Measurements from ENCODE around the gene DCAF5. TPM values are rescaled to one million over a fixed set of nuclear protein-coding genes. Genes with fewer than 3 reads are reported as not detected.

DCAF5 gene
- total RNA-seq, 2 donors from 2014 or later: 20.5 to 25.4 TPM

- no peaks in the 10 kb centered on the region for H3K4me1 ChIP-seq
- H3K27ac ChIP-seq: no peak overlapping the region
- H3K9me3 ChIP-seq: no peaks in the 10 kb centered on the region
- DNase-seq: no peak
- ATAC-seq: no peak
- no peaks in the 10 kb centered on the region for H3K36me3 ChIP-seq (replicated peaks in 1 of 2; ENCODE audit: insufficient read depth in 1 of 2, low read depth in 2 of 2)
- 84 to 86% methylated on average over 2 to 3 of the region's 4 CpGs for WGBS, 2 donors
- intact Hi-C loops (cut with DNase I): no loop called here
- no peak for TF ChIP-seq POLR2A (IDR thresholded peaks at IDR 0.05)
- no peak for TF ChIP-seq CTCF (IDR thresholded peaks at IDR 0.05)
- no peaks in the 10 kb centered on the region for H3K27me3 ChIP-seq
- H3K4me3 ChIP-seq: no peak overlapping the region
Measured at GRCh38 chr14:69017706-69018105, 135.2 kb downstream of the DCAF5 start.

- no peaks in the 10 kb centered on the region for H3K36me3 ChIP-seq (replicated peaks in 1 of 2; ENCODE audit: insufficient read depth in 1 of 2, low read depth in 2 of 2)
- H3K27me3 ChIP-seq: no peaks in the 10 kb centered on the region
- H3K9me3 ChIP-seq: no peaks in the 10 kb centered on the region
- H3K4me3 ChIP-seq: no peak overlapping the region
- no peak for ATAC-seq
- H3K27ac ChIP-seq: no peak overlapping the region
- no peak for TF ChIP-seq CTCF (IDR thresholded peaks at IDR 0.05)
- no peak for TF ChIP-seq POLR2A (IDR thresholded peaks at IDR 0.05)
- intact Hi-C loops (cut with DNase I): no loop called here
- WGBS, 2 donors: 81 to 86% methylated on average over 2 to 6 of the region's 6 CpGs
- no peaks in the 10 kb centered on the region for H3K4me1 ChIP-seq
- peak in 2 of 4 donors; percentile 16 to 19 for DNase-seq
Measured at GRCh38 chr14:69014829-69015259, 138.1 kb downstream of the DCAF5 start.

- TF ChIP-seq CTCF (IDR thresholded peaks at IDR 0.05) (peak in 1 of 7 experiments; percentile 13), POLR2A (IDR thresholded peaks at IDR 0.05) (no peak)
- H3K36me3 ChIP-seq (replicated peaks in 1 of 2; ENCODE audit: insufficient read depth in 1 of 2, low read depth in 2 of 2): no peaks in the 10 kb centered on the region
- ATAC-seq: no peak
- no peaks in the 10 kb centered on the region for H3K27me3 ChIP-seq
- peak in 3 of 4 donors; percentile 53 to 83 (median 57) for DNase-seq
- H3K4me3 ChIP-seq: no peak overlapping the region
- H3K27ac ChIP-seq: no peak overlapping the region
- H3K9me3 ChIP-seq: no peaks in the 10 kb centered on the region
- no peaks in the 10 kb centered on the region for H3K4me1 ChIP-seq
- intact Hi-C loops (cut with DNase I): no loop called here
- 69 to 71% methylated on average over 7 to 12 of the region's 12 CpGs for WGBS, 2 donors
Measured at GRCh38 chr14:69013943-69014782, 138.8 kb downstream of the DCAF5 start.

GRCh38 chr14:69012256-69012953, 140.5 kb downstream of the DCAF5 start:
- no peak overlapping the region for H3K27ac ChIP-seq
- intact Hi-C loops (cut with DNase I): no loop called here
- H3K4me1 ChIP-seq: no peaks in the 10 kb centered on the region
- DNase-seq (no peak), ATAC-seq (no peak)
- H3K9me3 ChIP-seq: no peaks in the 10 kb centered on the region
- TF ChIP-seq POLR2A (IDR thresholded peaks at IDR 0.05) (no peak), CTCF (IDR thresholded peaks at IDR 0.05) (no peak)
- WGBS, 2 donors: 85 to 89% methylated on average over 3 to 5 of the region's 5 CpGs
- H3K36me3 ChIP-seq (replicated peaks in 1 of 2; ENCODE audit: insufficient read depth in 1 of 2, low read depth in 2 of 2): no peaks in the 10 kb centered on the region
- H3K27me3 ChIP-seq: no peaks in the 10 kb centered on the region
- no peak overlapping the region for H3K4me3 ChIP-seq
